ENCODE data around the gene CD82. TPM values are rescaled to one million over a fixed set of nuclear protein-coding genes. Genes with fewer than 3 reads are reported as not detected.

CD82 gene
- polyA plus RNA-seq, 1 donor (not counting 4 experiments of a cell fraction or from before 2014, with no cell fraction given) = 118 TPM

DNA sequence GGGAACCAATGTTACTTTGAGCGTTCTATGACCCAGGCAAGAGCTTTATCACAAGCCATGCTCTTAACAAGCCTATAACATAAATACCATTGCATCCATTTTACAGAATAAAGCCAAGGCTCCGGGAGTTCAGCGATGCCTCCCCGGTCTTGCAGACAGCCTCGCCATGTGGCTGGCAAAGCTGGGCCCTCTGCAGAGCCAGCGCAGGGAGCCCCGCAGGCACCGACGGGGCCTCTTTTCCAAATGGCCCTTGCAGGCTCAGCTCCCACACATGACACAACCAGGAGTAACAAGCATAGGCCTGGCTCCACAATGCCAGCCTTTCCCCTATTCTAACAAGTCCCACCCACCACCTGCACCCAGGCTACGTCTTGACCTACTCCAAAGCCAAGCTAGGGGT lies 89.1 kb downstream of the CD82 start:
- Histone ChIP-seq H3K27ac (ENCODE audit: control insufficient read depth, insufficient read depth, low read length) (no peak overlapping the region), H3K27me3 (ENCODE audit: control insufficient read depth, extremely low read depth, insufficient read depth, low read length) (peaks cover 49% of the 10 kb centered on the region), H3K9me1 (ENCODE audit: control insufficient read depth, extremely low read depth, insufficient read depth, low read length) (no peaks in the 10 kb centered on the region), H3K9me3 (ENCODE audit: control insufficient read depth, low read depth, low read length) (no peaks in the 10 kb centered on the region), H3K9ac (ENCODE audit: control insufficient read depth, extremely low read depth, insufficient read depth, low read length) (no peak overlapping the region), H3K4me3 (ENCODE audit: control insufficient read depth in 2 of 3, extremely low read depth in 1 of 3, insufficient read depth in 2 of 3, low read depth in 1 of 3, low read length in 3 of 3) (no peak overlapping the region), H3K4me2 (ENCODE audit: control insufficient read depth, extremely low read depth, insufficient read depth, low read depth, low read length) (no peak overlapping the region), H2AFZ (ENCODE audit: control insufficient read depth, low read length) (no peak overlapping the region), H4K20me1 (ENCODE audit: control insufficient read depth, extremely low read depth, insufficient read depth, low read length) (no peaks in the 10 kb centered on the region), H3K79me2 (ENCODE audit: control insufficient read depth, insufficient read depth, low read length) (no peaks in the 10 kb centered on the region), H3K36me3 (ENCODE audit: control insufficient read depth in 2 of 2, extremely low read depth in 1 of 2, insufficient read depth in 2 of 2, low read length in 2 of 2) (no peaks in the 10 kb centered on the region), H3K4me1 (ENCODE audit: control insufficient read depth, extremely low read depth, insufficient read depth, low read length) (no peaks in the 10 kb centered on the region)
- dilution Hi-C loops (cut with MboI; ENCODE audit: extremely low pct_ligation_motif_present, low sequenced_read_pairs) = no loop called here
- TF ChIP-seq EZH2 (IDR thresholded peaks at IDR 0.05; ENCODE audit: low read length) (no peak), CTCF (optimal IDR thresholded peaks at IDR 0.05 in 1 of 3, IDR thresholded peaks at IDR 0.05 in 1 of 3, conservative IDR thresholded peaks at IDR 0.05 in 1 of 3; ENCODE audit: extremely low read depth in 1 of 3, insufficient read depth in 2 of 3, low read length in 3 of 3) (no peak)
- DNase-seq (ENCODE audit: low read depth, low spot score) = no peak
- no peak for FAIRE-seq

GRCh38 chr11:44657836-44658505 lies 92.5 kb downstream of the CD82 start:
- DNase-seq (ENCODE audit: low read depth, low spot score) (no peak), FAIRE-seq (no peak)
- no peak overlapping the region for H3K4me3 ChIP-seq (ENCODE audit: control insufficient read depth in 2 of 3, extremely low read depth in 1 of 3, insufficient read depth in 2 of 3, low read depth in 1 of 3, low read length in 3 of 3)
- H3K36me3 ChIP-seq (ENCODE audit: control insufficient read depth in 2 of 2, extremely low read depth in 1 of 2, insufficient read depth in 2 of 2, low read length in 2 of 2) = no peaks in the 10 kb centered on the region
- H2AFZ ChIP-seq (ENCODE audit: control insufficient read depth, low read length) = no peak overlapping the region
- H4K20me1 ChIP-seq (ENCODE audit: control insufficient read depth, extremely low read depth, insufficient read depth, low read length) = no peaks in the 10 kb centered on the region
- H3K27me3 ChIP-seq (ENCODE audit: control insufficient read depth, extremely low read depth, insufficient read depth, low read length) = peaks cover 39% of the 10 kb centered on the region
- no peak overlapping the region for H3K27ac ChIP-seq (ENCODE audit: control insufficient read depth, insufficient read depth, low read length)
- no peak overlapping the region for H3K4me2 ChIP-seq (ENCODE audit: control insufficient read depth, extremely low read depth, insufficient read depth, low read depth, low read length)
- TF ChIP-seq EZH2 (IDR thresholded peaks at IDR 0.05; ENCODE audit: low read length) = no peak
- no peak for TF ChIP-seq CTCF (optimal IDR thresholded peaks at IDR 0.05 in 1 of 3, IDR thresholded peaks at IDR 0.05 in 1 of 3, conservative IDR thresholded peaks at IDR 0.05 in 1 of 3; ENCODE audit: extremely low read depth in 1 of 3, insufficient read depth in 2 of 3, low read length in 3 of 3)
- H3K9ac ChIP-seq (ENCODE audit: control insufficient read depth, extremely low read depth, insufficient read depth, low read length) = no peak overlapping the region
- no peaks in the 10 kb centered on the region for H3K79me2 ChIP-seq (ENCODE audit: control insufficient read depth, insufficient read depth, low read length)
- dilution Hi-C loops (cut with MboI; ENCODE audit: extremely low pct_ligation_motif_present, low sequenced_read_pairs) = no loop called here
- no peaks in the 10 kb centered on the region for H3K9me3 ChIP-seq (ENCODE audit: control insufficient read depth, low read depth, low read length)
- H3K4me1 ChIP-seq (ENCODE audit: control insufficient read depth, extremely low read depth, insufficient read depth, low read length) = no peaks in the 10 kb centered on the region
- no peaks in the 10 kb centered on the region for H3K9me1 ChIP-seq (ENCODE audit: control insufficient read depth, extremely low read depth, insufficient read depth, low read length)
